LNCAP (cell line): Measurements from ENCODE around the gene ALAS1.

Experiments
- TF ChIP-seq, protein P1 (sequence below): fragments of 450-650 bp; IDR thresholded peaks from 2 replicates; pipeline ENCODE4 v1.5.1; 2017; ENCODE audit warnings: mild to moderate bottlenecking

ALAS1 gene

DNA sequence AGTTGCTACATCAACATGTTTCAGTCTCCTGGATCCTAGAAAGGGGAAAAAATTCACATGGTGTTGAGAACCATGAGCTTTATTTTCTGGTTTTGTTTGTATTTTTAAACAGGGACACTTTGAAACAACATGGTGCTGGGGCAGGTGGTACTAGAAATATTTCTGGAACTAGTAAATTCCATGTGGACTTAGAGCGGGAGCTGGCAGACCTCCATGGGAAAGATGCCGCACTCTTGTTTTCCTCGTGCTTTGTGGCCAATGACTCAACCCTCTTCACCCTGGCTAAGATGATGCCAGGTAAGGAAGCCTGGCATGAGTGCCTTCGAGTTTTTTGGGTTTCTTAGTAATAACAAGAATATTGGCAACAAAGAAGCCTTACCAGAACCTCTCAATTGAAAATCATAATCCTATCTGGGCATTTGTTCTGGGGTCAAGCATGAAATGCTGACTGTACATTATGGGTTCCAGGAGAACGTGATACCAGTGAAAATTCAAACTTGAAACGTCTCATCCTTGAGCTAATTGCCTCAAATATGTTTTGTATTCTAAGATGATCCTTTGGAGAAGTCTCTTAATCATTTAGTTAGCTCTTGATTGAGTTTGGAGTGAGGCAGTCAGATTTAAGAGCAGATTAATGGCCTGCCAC, 7.9 kb downstream of the ALAS1 start:
- TF ChIP-seq, protein P1, sequence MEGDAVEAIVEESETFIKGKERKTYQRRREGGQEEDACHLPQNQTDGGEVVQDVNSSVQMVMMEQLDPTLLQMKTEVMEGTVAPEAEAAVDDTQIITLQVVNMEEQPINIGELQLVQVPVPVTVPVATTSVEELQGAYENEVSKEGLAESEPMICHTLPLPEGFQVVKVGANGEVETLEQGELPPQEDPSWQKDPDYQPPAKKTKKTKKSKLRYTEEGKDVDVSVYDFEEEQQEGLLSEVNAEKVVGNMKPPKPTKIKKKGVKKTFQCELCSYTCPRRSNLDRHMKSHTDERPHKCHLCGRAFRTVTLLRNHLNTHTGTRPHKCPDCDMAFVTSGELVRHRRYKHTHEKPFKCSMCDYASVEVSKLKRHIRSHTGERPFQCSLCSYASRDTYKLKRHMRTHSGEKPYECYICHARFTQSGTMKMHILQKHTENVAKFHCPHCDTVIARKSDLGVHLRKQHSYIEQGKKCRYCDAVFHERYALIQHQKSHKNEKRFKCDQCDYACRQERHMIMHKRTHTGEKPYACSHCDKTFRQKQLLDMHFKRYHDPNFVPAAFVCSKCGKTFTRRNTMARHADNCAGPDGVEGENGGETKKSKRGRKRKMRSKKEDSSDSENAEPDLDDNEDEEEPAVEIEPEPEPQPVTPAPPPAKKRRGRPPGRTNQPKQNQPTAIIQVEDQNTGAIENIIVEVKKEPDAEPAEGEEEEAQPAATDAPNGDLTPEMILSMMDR = no peak

DNA sequence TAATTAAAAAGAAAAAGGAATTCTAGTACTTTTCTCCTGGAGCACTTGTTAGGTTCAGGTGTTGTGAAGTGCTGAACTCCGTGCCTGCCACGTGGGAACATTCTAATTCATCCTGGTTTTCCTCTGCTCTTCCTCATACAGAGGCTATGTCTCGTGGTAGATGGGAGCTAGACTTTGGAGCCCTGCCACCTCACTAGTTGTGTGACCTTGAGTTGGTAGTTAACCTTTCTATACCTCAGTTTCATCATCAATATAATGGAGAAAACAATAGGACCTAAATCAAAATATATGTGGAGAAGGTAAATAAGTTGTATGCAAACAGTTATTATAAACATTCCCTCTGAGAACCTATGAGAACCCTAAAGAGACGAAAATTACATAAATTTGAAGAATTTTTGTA, 10.6 kb downstream of the ALAS1 start:
- TF ChIP-seq, protein P1 = no peak

DNA sequence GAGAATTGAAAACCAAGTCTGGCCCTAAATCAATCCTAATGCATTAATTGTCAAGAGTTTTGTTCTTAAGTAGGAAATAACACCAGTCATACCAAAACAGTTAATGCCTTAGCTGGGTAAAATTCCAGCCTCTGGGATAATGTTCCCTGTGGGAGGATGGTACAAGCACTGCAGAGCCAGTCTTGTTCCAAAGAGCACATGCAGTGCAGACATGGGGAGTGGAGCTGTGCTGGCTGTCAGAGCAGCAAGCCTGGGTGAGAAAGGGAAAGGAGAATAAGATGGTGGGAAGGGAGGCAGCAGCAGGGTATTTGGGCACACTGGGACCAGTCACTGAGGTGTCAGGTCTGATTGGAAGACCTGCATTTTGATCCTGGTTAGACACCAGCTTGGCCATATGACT, 12.1 kb downstream of the ALAS1 start:
- TF ChIP-seq, protein P1 = no peak

DNA sequence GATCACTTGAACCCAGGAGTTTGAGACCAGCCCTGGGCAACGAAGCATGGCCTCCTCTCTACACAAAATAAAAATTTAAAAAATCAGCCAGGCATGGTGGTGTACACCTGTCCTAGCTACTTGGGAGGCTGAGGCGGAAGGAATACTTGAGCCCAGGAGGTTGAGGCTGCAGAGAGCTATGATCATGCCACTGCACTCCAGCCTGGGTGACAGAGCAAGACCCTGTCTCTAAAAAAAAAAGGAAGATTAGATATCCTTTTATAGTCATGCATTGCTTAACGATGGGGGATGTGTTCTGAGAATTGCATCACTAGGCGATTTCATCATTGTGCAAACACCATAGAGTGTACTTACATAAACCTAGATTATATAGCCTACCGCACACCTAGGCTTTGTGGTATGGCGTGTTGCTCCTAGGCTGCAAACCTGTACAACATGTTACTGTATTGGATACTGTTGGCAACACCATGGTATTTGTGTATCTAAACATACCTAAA, 12.6 kb downstream of the ALAS1 start:
- TF ChIP-seq, protein P1 = no peak

DNA sequence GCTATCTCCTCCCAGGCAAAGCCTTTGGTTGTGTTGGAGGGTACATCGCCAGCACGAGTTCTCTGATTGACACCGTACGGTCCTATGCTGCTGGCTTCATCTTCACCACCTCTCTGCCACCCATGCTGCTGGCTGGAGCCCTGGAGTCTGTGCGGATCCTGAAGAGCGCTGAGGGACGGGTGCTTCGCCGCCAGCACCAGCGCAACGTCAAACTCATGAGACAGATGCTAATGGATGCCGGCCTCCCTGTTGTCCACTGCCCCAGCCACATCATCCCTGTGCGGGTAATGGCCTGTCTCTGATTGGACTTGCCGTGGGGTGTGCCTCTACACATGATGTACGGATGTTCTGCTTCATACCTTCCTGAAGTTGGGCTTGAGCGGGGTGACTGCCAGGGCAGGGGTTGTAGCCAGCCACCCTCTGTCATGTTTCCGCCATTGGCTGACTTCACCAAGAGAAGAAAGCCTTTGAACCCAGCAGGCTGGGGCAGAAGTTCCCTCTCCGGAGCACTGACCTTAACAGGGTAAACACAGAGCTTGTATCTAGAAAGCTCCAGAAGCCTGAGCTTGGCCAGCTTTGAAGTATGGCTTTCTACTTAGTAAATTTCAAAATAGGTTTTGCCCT, 13.4 kb downstream of the ALAS1 start:
- TF ChIP-seq, protein P1 = no peak

DNA sequence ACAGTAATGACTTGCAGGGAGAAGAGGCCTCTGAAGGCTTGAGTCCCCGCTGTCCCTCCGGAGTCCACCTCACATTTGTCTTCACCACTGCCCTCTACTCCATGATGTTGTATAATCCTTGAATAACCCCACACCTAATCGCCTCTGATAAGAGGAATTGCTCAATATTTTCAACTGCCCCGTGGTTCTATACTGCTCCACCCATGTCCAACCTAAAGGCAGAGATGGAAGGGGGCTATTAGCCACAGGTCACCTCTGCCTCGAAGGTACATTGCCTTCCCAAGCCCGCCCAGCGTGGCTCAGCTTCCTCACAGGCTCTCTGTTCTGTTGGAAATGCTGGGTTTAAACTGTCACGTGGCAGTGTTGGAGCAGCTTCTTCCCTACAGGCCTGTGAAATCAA, 15.0 kb downstream of the ALAS1 start:
- TF ChIP-seq, protein P1 = no peak

DNA sequence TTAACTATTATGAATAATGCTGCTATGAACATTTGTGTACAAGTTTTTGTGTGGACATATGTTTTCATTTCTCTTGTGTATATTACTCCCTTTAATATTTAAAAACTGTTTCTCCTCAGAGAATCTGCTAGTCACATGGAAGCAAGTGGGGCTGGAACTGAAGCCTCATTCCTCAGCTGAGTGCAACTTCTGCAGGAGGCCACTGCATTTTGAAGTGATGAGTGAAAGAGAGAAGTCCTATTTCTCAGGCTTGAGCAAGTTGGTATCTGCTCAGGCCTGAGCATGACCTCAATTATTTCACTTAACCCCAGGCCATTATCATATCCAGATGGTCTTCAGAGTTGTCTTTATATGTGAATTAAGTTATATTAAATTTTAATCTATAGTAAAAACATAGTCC, 15.9 kb downstream of the ALAS1 start:
- TF ChIP-seq, protein P1 = no peak
